Stimulated activated CD4-positive, alpha-beta T cell treated with anti-CD3 and anti-CD28 coated beads, Interleukin-2, amount 100 ng/mL, for 4 hours (primary cell): ENCODE results near the gene KAT14.
"Not testable (repeated sequence)": the region's sequence is repeated elsewhere in the genome, so short reads cannot be mapped to it uniquely, and the experiment has no call there.

Experiments
- DNase-seq: peaks from one replicate; pipeline ENCODE4 v3.0.0-alpha.2; 2020; ENCODE audit warnings: low read depth

KAT14 gene

DNA sequence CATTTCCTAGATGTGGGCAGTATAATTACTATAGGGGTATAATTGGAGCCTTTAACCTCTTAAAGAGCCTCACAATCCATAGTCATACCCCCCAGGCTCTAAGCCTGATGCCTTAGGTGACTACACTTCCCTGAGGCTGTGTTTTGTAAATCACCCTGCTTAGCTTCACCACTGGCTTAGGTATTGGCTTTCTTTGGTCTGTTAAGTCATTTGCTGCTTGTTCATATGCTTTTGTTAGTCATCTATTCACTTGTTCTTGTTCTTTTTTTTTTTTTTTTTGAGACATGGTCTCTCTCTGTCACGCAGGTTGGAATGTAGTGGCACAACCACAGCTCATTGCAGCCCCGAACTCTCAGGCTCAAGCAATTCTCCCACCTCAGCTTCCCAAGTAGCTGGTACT is 26.7 kb downstream of the KAT14 start:
- DNase-seq = no peak

DNA sequence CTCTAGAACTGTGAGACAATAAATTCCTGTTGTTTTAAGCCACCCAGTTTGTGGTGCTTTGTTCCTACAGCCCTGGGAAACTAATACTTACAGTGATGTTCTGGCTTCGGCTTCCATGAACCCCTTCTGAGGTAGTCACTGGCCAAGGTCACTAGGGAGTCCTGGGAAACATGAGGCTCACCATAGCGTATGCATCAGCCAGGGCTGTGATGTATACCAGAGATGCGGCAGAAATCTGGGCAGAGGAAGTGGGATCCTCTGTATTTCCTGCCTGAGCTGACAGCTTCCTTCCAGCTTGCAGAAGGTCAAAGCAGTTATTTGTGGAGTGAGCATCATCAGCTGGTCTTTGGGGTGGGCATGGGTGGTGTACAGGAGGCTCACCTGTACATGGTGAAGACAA is 27.9 kb downstream of the KAT14 start:
- no peak for DNase-seq

DNA sequence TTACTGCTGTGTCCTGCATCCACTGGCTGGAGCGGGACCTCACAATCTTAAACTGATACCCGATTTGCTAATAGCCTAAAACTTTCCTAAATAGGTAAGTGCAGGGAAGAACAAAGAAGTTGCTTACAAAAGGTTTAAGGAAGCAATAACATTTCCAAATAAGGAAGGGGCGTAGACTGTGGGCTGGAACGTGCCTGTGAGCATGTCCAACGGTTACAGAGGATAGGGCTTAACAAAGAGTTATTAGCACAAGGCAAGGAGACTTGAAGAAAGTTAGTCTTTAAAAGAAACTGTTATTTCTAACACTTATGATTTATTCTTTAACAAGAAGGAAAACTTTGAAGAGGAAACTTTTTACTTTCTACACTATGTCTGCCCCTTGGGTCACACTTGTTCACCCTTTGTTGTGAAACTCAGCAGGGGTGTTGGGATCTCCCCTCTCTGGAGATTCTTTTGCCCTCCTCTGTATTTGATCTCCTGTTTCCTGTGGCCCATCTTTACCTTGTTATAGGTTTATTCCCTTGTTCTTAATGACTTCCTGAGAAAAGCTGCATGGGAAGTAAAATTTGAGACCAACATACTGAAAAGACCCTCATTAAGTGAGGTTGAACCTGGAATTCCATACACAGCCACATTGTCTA is 28.7 kb downstream of the KAT14 start:
- DNase-seq = no peak

DNA sequence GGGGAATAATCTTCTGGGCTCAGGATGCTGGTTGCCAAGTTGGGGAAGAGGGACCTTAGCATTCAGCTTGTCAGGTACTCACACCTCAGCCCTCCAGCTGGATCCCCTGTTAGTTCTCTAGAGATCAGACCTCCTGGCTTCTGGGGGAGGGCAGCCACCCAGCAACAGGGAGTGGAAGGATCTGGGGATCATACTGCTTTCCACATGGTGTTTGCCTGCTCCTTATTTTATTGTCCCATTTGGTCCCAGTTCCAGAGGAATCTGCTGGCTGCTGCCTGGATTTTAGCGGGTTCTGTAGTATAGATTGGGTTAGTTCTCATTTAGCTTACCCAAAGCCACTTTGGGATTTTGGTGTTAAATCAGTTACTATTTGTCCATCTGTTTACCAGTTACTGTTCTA is 29.3 kb downstream of the KAT14 start:
- DNase-seq = no peak

DNA sequence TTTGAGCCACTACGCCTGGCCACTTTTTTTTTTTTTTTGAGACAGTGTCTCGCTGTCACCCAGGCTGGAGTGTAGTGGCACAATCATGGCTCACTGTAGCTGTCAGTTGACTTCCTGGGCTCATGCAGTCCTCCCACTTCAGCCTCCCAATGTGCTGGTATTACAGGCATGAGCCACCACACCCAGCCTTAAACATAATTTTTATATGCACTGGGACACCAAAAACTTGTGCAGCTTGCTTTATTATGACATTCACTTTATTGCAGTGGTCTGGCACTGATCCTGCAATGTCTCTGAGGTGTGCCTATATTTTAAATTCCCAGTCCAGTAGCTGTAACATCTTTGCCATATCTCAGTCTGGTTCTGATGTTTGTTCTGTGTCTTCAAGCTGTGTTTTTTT is 34.7 kb downstream of the KAT14 start:
- no peak for DNase-seq

DNA sequence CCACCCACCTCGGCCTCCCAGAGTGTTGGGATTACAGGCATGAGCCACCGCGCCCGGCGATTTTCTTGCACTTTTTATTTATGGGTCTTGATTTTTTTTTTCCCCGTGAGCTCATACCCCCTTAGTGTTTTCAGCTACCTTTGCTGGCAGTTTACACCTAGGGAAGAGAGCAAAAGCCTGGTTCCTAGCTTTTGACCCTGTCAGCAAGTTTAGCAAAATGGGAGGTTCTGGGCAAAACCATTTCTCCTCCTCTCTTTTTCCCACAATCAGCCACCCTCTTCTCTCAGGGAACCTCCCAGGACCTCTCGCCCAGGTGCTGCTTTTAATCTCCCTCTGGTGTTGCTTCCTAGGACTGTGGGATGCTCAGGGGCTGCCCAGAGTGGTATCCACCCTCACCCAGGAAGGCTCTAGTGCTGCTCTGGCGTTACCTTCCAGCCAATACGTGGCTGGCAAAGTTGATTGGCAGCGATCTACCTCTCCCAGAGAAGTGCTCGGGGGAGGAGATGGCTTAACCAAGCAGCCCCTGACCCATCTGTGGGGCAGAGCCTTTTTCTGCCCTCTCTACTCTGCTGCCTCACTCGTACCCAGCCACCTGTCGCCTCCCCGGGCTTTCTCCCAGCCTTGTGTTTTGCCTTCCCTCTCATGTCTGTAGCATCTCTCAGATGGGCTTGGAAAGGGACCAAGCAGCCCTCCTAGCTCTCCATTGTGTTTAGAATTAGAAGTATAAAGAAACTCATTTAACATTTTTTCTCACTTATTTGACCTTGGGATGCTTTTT is 37.4 kb downstream of the KAT14 start:
- DNase-seq = no peak

DNA sequence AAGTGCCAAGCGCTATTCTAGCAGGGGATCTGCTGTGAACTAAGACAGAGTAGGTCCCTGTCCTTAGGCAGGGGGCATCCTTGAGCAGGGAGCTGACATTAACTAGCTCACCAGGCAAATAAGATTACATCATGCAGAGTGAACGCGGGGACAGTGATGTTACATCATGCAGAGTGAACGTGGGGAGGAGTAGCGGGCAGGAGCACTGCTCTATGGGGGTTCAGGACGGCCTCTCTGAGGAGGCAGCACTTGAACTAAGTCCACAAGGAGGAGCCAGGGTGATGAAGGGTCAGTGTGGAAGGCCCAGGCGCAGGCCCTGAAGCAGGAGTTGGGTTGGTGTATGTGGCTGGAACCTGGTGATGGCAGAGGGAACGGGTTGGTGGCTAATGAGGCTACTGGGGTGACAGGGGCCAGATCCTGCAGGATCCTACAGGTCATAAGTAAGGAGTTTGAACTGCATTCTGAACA is 38.7 kb downstream of the KAT14 start:
- no peak for DNase-seq

DNA sequence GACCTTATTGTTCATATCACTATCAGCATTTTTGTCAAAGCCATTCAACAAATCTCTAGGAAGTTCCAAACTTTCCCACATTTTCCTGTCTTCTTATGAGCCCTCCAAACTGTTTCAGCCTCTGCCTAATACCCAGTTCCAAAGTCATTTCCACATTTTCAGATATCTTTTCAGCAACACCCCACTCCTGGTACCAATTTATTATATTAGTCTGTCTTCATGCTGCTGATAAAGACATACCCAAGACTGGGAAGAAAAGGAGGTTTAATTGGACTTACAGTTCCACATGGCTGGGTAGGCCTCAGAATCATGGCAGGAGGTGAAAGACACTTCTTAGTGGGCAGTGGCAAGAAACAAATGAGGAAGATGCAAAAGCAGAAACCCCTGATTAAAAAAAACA is 42.7 kb downstream of the KAT14 start:
- not testable (repeated sequence) for DNase-seq

DNA sequence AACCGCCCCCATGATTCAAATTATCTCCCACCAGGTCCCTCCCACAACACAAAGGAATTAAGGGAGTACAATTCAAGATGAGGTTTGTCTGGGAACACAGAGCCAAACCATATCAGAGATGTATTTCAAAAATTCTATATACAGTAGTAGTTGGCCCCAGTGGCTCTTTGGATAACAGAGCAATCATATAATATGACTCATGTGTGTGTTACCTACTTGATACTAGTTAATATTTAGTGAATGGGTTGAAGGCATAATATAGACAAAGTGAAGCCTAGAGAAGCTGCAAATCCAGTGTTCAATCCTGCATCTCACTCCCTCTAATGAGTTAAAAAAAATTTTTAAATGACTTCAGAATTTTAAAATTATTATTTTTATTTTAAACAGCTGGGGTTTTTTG is 43.2 kb downstream of the KAT14 start:
- DNase-seq = no peak

DNA sequence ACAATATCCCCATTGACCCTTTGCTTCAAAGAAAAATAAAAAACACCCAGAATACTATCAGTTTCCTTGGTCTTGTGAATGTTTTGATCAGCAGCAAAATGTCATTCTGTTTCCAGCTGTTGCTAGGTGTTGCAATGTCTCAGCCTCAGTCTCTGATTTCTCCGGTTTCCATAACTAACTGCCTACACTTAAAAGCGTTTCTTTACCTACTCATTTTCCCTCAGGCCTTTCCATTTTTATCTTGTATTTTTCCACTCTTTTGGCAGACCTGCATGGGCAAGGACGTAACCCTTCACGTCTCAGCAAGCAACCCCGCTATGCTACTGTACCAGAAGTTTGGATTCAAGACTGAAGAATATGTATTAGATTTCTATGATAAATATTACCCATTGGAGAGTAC is 49.4 kb downstream of the KAT14 start:
- no peak for DNase-seq

DNA sequence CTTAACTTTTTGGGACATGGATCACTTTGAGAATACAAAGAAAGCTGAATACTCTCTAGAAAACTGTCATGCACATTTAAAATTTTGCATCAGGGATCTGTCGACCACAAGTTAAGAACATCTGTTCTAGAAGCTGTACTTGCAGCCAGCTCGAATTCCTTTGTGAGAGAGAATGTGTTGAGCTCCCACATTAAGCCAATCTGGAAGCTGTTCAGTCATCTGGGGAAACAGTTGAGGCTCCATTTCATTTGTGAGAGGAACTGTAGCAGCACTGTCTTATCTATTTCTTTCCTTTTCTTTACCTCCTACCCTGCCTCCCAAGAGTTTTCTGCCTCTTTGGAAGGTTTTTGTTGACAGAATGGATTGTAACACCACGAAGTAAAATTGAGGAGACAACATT is 50.8 kb downstream of the KAT14 start:
- DNase-seq = no peak

DNA sequence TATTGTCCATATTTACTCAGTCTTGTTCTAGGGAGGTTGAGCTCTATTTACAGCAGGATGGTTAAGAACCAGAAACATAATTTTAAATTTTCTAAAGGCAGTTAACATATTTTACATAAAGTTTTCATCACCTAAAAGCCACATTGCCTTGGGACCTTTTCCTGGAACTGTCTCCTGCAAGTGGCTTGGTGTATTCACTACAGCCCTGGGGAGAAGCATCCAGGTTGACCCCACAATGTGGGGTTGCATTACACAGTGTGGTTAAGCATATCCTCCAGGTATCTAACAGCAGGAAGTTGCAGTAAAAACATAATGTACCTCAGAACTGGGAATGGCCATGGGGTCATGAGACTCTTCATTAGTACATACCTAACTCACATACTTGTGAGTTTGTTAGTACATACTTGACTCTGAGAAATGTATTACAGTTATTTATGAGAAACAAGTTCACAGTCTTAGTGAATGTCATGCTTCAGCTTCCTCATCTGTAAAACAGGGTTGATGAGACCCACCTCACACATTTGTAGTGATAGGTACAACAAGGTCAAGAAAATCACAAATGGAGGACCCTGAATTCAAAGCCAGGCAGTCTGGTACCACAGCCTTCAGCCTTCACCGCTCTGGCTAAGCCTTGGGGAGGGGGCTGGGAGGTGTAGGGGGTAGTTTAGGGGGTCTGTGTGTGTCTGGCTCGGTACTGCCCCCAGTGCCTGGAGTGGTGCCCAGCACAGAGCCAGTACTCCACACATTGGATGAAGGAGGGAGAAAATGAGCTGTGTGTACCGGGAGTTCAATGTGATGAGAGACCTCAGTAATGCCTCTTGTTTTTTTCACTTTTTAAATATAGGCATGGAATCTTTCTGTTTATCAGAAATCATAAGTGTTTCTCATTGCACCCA is 52.9 kb downstream of the KAT14 start:
- DNase-seq = no peak

DNA sequence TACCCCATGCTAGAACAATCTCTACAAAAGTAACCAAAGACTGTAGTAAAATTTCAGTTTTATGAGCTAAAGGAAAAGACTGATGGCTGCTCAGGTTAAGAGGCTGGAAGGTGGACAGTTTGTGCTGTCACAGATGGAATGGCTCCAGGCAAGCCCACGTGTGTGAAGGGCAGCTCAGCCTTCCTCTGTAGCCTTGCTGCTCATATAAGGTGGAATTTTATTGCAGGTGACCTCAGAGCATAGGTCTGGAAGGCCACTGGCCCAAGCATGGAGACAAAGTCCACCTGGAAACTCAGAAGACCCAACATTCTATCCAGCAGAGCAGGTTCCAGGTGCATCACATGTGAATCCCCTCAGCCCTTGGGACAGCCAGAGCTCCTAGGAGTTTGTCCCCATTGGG is 53.6 kb downstream of the KAT14 start:
- DNase-seq = no peak

DNA sequence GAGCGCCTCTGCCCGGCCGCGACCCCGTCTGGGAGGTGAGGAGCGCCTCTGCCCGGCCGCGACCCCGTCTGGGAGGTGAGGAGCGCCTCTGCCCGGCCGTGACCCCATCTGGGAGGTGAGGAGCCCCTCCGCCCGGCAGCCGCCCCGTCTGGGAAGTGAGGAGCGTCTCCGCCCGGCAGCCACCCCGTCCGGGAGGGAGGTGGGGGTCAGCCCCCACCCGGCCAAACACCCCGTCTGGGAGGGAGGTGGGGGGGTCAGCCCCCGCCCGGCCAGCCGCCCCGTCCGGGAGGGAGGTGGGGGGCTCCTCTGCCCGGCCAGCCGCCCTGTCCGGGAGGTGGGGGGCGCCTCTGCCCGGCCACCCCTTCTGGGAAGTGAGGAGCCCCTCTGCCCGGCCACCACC is 56.8 kb downstream of the KAT14 start:
- DNase-seq = not testable (repeated sequence)

DNA sequence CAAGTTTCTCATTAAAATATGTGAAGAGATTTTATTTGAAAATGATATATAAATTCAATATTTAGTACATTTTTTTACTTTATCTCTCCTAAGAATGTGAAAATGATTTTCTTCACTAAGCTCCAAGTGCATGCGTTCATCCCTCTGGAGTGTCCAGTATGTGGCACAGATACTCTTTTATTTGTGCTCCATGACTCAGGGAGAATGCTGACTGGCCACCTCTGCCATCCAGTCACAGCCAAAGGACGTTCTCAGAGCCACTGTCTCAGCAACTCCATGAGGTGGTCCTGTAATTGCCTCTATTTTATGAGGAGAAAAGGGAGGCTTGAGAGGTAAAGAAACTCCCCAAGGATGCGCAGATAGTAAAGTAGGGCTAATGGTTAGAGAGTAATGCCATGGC is 58.3 kb downstream of the KAT14 start:
- no peak for DNase-seq

DNA sequence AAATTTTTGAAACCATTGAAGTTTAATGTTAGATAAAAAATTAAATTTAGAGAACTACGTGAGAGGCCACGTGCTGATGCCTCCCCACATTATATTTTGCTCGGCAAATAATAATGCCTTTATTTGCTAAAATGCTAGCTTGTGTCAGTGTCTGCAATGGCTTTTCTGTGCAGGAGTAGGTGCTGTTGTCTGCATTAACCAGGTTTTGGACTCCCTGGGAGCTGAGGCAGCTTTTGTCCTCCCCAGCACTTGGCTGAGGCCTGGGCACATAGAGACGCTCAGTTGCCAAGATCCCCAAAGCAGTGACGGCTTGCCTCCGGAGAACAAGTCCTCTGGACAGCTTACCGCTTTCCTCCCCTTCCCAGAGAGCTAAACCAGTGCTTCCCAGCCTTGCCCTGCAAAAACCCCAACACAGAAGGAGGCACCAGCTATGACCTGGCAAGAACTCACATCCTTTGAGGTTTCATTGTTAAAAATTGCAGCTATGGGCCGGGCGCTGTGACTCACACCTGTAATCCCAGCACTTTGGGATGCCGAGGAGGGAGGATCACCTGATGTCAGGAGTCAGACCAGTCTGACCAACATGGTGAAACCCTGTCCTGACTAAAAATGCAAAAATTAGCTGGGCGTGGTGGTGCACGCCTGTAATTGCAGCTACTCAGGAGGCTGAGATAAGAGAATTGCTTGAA is 59.9 kb downstream of the KAT14 start:
- no peak for DNase-seq

DNA sequence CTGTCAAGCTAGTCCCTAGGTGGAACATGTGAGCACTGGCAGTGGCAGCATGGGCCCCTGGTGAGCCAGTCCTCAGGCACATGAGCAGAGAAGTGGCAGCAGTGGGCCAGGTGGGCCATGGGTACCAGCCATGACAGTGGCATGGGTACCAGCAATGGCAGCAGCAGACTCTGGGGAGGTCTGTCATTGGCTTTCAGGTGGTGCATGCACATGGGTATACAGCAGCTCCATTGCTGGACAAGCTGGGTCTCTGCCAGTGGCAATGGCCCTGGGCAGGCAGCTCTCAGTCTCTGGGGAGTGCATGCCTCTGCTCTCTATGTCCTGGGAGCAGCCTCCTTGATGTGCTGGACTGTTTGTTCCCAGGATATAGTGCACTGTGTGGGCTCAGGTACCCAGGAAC is 65.3 kb downstream of the KAT14 start:
- DNase-seq = no peak

DNA sequence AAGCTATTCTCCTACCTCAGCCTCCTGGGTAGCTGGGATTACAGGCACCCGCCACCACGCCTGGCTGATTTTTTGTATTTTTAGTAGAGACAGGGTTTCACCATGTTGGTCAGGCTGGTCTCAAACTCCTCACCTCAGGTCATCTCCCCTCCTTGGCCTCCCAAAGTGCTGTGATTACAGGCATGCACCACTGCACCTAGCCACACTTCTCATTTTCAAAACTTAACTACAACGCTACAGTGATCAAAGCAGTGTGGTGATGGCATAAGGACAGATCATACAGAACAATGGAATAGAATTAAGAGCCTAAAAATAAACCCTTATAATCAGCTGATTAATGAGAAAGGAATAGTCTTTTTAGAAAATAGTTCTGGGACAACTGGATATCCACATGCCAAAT is 66.0 kb downstream of the KAT14 start:
- DNase-seq = not testable (repeated sequence)

DNA sequence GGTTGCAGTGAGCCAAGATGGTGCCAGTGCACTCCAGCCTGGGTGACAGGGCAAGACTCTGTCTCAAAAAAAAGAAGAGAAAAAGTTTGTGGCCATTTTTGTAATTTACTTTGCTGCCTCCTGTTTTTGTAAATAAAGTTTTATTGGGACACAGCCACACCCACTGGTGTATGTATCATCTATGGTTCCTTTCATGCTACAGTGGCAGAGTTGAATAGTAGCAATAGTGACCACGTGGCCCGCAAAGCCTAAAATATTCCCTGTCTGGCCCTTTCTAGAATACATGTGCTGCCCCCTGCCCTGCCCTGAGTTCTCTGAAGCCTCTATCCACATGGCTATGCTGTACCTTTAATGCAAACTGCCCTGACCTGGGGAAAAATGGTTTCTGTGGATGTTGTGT is 75.3 kb downstream of the KAT14 start:
- no peak for DNase-seq

DNA sequence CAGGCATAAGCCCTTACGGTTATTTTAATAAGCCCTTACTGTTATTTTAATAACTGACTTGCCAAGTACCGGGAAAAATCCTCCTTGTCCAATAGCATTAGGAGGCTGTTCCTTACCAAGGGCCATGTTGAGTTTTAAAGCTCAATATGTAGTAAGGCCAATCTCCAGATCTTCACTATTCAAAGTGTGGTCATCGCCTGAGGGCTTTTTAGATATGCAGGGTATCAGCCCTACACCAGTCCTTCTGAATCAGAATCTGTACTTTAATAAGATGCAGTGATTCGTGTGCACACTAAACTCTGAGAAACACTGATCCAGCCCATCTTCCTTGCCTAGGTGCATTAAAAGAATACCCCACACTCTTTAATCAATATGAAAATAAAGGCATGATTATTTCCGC is 77.9 kb downstream of the KAT14 start:
- DNase-seq = no peak

DNA sequence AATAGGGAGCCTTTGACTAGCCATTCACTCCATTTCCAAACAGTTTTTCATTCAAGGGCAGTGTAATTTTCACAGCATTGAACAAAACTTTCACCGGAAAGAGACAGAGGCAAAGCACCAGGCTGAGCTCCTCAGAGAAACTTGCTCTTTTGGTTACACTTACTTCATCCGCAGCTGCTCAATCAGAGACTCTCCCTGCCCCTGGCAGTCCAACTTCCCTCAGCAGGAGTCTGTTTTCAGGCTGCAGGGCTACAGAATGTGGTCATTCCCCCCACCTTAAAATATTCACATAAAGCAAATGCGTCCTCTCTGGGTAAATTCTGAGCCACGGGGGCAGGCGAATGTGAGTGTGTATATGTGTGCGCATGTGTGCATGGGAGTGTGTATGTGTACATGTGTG is 80.6 kb downstream of the KAT14 start:
- DNase-seq = no peak

DNA sequence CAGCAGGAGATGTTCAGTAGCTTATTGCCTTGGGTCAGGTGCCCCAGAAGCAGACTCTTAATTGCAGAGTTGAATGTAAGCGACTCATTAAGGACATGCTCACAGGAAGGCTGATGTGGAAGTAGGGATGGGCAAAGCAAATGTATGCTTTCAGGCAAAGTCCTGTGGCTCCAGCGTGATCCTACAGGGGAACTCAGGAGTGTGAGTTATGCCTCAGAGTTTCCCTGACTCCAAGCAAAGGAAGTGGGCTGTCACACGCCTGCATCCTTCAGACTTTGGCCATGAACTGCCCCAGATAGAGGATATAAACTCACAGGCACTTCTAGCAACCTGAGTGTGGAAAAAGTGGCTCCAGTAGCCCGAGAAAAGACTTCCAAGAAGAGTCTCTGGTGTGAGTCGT is 85.7 kb downstream of the KAT14 start:
- DNase-seq = no peak
